HG03575 (cell line): Measurements from ENCODE around the gene ERAP2.

ENCODE experiments used
- ATAC-seq: cut with Tn5 transposase; IDR thresholded peaks from one replicate; pipeline ENCODE4 v1.9.1; 2021; ENCODE audit not compliant: unreplicated experiment, insufficient number of reproducible peaks, low FRiP score; ENCODE audit errors: extremely low read depth

The ERAP2 gene

GRCh38 chr5:96943799-96944198 lies 67.5 kb downstream of the ERAP2 start:
- no peak for ATAC-seq

GRCh38 chr5:96945144-96945897 lies 69.0 kb downstream of the ERAP2 start:
- ATAC-seq = no peak

- no peak for ATAC-seq
These were observed 70.1 kb downstream of the ERAP2 start for GRCh38 chr5:96946381-96946780.

GRCh38 chr5:96952118-96952750 lies 75.9 kb downstream of the ERAP2 start:
- no peak for ATAC-seq

GRCh38 chr5:96952974-96953730 lies 76.9 kb downstream of the ERAP2 start:
- no peak for ATAC-seq

GRCh38 chr5:96957254-96958049 lies 81.2 kb downstream of the ERAP2 start:
- ATAC-seq = peak; percentile 15

- ATAC-seq = no peak
These were observed 82.7 kb downstream of the ERAP2 start for GRCh38 chr5:96958977-96959376.

GRCh38 chr5:96961053-96961452 lies 84.8 kb downstream of the ERAP2 start:
- peak; percentile 37 for ATAC-seq

GRCh38 chr5:96962540-96962991 lies 86.3 kb downstream of the ERAP2 start:
- no peak for ATAC-seq

- peak; percentile 31 for ATAC-seq
These were observed 87.0 kb downstream of the ERAP2 start for GRCh38 chr5:96963267-96963666.

GRCh38 chr5:96966801-96967200 lies 90.5 kb downstream of the ERAP2 start:
- no peak for ATAC-seq

- no peak for ATAC-seq
These were observed 91.1 kb downstream of the ERAP2 start for GRCh38 chr5:96967400-96967799.

GRCh38 chr5:96968074-96968473 lies 91.8 kb downstream of the ERAP2 start:
- ATAC-seq = no peak

- ATAC-seq = no peak
These were observed 92.3 kb downstream of the ERAP2 start for GRCh38 chr5:96968614-96969013.
